HCEC 1CT (cell line): Measurements from ENCODE around the gene CCDC157.
A peak's percentile ranks its signal among the peaks of the same experiment; 100 is the strongest.

Experiments used
- DNase-seq: peaks from one replicate; pipeline ENCODE4 v3.0.0-alpha.2; 2017

Gene CCDC157

DNA sequence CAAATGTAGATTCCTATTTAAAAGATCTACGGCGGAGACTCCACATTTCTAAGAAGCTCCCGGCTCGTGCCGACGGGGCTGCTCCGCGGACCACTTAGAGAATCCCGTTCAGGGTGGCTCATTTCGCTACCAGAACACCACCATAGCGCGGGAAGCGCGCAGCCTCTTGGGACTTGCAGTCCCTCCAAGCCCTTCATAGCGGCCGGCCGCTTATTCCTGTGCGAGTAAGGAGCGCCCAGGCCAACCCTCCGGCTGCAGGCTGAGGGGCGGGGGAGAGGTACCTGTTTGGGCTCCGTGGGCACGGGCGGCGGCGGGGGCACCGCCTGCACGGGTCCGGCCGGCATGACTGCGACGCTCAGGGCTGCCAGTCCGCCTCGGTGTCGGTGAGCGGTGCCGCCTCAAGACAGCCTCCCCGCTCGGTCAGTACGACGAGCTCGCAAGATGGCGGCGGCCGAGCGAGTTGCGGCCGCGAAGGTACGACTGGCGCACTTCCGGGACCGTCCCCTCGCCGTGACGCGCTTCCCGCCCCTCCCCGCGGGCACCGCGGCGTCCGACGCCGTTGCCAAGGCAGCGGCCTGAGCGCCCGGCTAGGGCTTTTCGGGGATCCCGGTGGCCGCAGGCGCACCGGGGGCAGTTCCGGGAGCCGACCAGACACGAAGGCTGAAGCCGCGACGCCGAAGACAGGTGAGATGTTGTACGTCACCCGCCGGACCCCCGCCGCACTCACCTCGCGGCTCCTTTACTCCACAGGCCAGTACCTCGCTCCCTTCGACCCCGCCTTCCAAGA lies at the start of gene CCDC157, which contains the start of gene SF3A1:
Gene CCDC157 (plus strand): TSS at position 559 of the 787 bp plus-strand sequence. CDS start 8,994 bp downstream, outside the sequence.
Gene SF3A1 (minus strand): TSS at position 446 of the 787 bp plus-strand sequence. CDS start 102 bp downstream, at position 344.
- peak; percentile 90 for DNase-seq

DNA sequence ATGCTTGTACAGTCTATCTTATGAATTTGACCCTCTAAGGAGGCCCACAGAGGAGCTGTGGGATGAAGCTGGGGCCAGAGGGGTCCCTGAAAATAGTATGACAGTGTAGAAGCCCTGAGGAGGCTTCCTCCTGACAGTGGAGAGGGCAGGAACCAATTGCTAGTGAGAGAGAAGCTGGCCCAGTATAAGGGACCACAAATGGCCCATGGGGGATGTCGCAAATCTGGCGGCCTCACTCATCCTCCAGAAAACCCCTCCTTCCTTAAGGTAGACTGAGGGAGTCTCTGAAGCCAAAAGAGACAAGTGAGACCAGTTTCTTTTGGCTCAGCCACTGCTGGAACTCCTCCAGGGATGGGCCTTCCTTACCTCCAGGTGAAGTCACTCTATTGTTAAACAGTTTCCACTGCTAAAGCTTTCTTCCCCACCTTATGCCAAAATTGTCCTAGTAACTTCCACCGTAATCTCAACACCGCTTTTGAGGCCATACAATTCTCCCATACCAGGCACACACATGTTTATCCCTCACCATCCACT lies 49.7 kb upstream of the CCDC157 start:
- no peak for DNase-seq

- no peak for DNase-seq
These were observed 48.7 kb upstream of the CCDC157 start for GRCh38 chr22:30308093-30308492.

- peak; percentile 78 for DNase-seq
These were observed 48.1 kb upstream of the CCDC157 start for GRCh38 chr22:30308518-30309230.

DNA sequence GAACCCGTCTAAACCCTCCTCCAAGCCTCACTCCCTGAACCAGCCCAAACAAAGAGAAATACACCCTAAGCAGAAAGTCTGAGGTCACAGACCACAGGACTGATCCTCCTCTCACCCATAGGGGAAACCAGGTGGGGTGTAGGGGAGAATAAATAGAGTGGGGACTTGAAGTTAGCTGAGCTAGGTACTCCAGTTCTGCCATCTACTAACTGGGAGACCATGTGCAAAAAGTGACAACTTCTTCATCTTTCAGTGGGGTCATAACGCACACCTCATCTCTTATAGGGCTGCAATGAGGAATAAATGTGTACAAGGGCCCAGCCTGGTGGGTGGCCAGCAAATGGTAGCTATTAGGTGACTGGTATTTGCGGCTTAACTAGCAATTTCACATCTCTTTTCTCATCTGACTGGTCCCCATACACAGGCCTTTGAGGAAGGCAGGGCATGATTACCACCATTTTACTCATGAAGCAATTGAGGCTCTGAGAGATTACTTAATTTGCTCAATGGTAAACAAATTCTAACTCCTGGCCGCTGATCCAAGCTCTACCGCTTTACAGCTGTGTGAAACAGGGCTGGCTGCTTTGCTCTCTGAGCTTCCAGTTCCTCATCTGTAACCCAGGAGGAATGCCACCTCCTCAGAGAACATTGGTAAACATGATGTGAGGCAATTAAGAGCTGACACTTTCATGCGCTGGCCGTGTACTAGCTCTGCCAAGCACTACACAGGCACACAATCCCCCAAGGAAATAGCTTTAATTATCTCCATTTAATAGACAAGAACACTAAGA lies 46.7 kb upstream of the CCDC157 start:
- peak; percentile 59 for DNase-seq

GRCh38 chr22:30310881-30311771 lies 45.7 kb upstream of the CCDC157 start:
- peak; percentile 49 for DNase-seq

GRCh38 chr22:30312053-30312452 lies 44.8 kb upstream of the CCDC157 start:
- peak; percentile 79 for DNase-seq

- DNase-seq, result no peak
These were observed 43.1 kb upstream of the CCDC157 start for GRCh38 chr22:30313527-30314363.

GRCh38 chr22:30314915-30315314 lies 41.9 kb upstream of the CCDC157 start:
- no peak for DNase-seq

DNA sequence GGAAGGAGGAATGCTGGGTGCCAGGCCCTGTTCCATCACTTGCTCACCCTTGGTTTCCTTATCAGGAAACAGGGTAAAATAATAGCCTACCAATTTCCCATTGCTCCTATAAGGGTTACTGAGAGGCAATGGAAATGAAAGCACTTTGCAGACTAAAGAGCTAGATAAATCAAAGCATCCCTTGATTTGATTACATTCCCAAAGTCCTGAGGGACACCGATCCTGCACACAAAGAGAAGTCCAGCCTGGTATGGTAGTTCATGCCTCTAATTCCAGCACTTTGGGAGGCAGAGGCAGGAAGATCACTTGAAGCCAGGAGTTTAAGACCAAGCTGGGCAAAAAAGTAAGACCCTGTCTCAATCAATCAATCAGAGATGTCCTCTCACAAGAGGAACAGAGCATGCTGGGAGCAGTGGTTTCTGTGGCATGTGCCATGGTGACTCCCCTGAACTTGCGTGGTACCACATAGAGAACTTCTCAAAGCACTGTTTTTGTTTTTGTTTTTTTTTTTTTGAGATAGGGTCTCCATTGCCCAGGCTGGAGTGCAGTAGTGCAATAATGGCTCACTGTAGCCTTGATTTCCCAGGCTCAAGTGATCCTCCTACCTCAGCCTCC lies 40.7 kb upstream of the CCDC157 start:
- DNase-seq, result no peak

GRCh38 chr22:30317778-30318177 lies 39.0 kb upstream of the CCDC157 start:
- DNase-seq, result no peak

DNA sequence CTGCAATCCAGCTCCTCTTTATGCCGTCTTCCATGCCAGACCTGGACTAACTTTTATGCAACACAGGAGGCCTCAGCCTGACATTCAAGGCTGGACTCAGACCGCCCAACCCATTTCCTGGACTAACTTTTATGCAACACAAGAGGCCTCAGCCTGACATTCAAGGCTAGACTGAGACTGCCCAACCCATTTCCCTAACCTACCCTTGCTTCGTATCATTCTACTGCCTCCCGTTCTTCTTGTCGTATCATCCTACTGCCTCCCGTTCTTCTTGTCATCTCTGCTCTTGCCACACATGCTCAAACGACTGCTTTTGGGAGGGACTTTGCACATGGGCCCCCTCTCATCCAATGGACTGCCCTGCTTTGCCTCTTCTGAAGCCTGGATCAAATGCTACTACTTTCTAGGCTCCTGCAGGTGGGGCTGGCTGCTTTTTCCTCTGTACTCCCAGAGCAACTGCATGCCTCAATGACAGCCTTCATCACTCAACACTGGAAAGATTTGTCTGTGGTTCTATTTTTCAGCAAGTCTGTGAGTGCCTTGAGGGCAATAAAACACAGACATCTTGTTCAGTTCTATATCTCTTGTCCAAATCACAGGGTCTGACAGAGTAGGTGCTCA lies 37.9 kb upstream of the CCDC157 start:
- no peak for DNase-seq

DNA sequence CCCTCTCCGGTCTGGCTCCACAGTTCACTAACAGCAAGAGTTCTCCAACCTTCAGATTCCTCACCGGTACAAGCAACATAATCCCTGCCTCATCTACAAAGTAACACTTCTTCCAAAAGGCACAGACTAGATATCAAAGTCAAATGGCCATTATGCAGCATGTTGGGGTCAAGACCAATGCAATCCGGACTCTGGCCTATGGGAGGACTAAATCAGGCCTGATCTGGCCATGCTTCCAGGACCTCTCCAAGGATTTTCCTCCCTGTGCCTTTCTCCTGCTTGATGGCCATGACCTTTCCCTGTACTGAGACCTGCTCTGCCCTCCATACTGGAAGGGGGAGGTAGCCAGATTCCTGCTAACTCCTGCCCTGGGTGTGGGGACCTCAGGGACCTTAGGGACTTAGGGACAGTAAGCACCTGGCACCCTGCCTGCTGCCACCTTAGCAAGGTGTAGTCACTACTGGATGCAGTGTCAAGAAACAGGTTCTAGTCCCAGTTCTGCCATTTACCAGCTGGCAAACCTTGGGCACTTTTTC lies 36.7 kb upstream of the CCDC157 start:
- DNase-seq, result no peak

GRCh38 chr22:30321461-30321860 lies 35.3 kb upstream of the CCDC157 start:
- DNase-seq, result no peak

DNA sequence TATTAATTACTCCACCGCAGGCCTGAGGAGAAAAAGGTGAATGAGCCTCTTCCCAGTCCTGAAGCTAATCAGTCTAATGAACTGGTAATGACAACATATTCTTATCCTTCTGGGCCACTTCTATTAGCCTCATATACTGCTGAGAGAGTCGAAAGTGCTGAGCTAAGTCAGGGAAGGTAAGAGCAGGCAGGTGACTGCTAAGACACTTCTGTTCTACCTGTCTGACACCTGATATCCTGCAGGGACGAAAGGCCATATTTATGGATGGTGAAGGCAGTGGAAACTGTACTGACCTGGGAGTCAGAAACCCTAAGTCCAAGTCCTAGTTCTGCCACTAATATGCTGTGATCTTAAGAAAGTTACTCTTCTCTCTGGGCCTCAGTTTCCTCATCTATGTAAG lies 33.6 kb upstream of the CCDC157 start:
- no peak for DNase-seq

GRCh38 chr22:30324014-30324730 lies 32.6 kb upstream of the CCDC157 start:
- peak; percentile 28 for DNase-seq

- DNase-seq, result peak; percentile 86
These were observed 31.6 kb upstream of the CCDC157 start for GRCh38 chr22:30325065-30325720.

GRCh38 chr22:30325724-30326254 lies 31.0 kb upstream of the CCDC157 start:
- DNase-seq, result no peak
